Measurements from ENCODE around the gene ASIC3.

Gene ASIC3

GRCh38 chr7:151017953-151018420, 30.3 kb upstream of the ASIC3 start:
- DNase-seq (ENCODE audit: low spot score), result peak; percentile 86
- TF ChIP-seq CTCF (IDR thresholded peaks at IDR 0.05; ENCODE audit: extremely low read depth, insufficient read depth, missing control alignments), result peak; percentile 97
- in situ Hi-C loops (cut with MboI; ENCODE audit: low pct_unique_long_range_greater_than_20kb, low sequenced_read_pairs, unreplicated experiment), result no loop called here

DNA sequence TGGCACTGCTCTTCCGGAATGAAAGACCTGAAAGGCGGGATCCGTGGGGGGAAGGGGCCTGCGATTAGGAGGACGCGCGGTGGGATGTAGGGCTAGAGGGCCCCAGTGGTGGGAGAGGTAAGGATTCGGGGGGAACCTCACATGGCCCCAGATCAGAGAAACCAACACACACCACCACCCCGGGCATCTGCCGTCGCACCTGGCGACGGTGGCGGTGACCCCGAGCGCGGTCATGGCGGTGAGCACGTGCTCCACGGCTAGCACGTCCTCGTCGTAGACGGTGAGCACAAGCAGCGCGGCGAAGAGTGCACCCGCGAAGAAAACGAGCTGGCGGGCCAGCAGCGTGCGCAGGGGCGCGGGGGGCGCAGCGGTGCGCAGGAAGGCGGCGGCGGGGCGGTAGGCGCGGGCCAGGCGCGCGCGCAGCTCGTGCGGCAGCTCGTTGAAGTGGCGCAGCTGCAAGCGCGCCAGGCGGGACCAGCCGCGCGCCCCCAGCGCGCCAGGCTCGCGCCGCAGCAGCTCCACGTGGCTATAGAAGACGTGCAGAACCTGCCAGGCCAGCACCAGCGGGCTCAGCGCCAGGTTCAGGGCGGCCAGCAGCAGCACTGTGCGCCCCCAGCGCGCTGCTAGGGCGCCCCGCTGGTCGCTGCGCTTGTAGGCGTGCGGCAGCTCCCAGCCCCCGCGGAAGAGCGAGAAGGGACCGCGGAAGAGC, 29.8 kb upstream of the ASIC3 start:
- no peak for TF ChIP-seq CTCF (IDR thresholded peaks at IDR 0.05; ENCODE audit: extremely low read depth, insufficient read depth, missing control alignments)
- DNase-seq (ENCODE audit: low spot score), result no peak
- in situ Hi-C loops (cut with MboI; ENCODE audit: low pct_unique_long_range_greater_than_20kb, low sequenced_read_pairs, unreplicated experiment), result no loop called here

DNA sequence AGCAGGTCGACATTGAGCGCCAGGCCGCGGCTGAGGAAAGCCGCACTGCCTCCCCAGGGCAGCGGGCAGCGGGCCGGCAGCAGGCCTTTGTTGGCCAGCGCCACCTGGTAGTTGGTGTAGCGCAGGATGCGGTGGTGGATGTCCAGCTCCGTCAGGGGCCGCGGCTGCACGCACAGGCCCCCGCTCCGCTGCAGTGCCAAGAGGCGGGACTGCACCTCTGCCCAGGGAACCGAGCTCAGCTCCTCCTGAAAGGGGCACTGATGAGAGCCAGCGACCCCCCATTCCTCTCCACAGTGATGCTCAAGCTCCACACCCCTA, 29.2 kb upstream of the ASIC3 start:
- TF ChIP-seq CTCF (IDR thresholded peaks at IDR 0.05; ENCODE audit: extremely low read depth, insufficient read depth, missing control alignments), result no peak
- in situ Hi-C loops (cut with MboI; ENCODE audit: low pct_unique_long_range_greater_than_20kb, low sequenced_read_pairs, unreplicated experiment), result no loop called here
- DNase-seq (ENCODE audit: low spot score), result no peak

DNA sequence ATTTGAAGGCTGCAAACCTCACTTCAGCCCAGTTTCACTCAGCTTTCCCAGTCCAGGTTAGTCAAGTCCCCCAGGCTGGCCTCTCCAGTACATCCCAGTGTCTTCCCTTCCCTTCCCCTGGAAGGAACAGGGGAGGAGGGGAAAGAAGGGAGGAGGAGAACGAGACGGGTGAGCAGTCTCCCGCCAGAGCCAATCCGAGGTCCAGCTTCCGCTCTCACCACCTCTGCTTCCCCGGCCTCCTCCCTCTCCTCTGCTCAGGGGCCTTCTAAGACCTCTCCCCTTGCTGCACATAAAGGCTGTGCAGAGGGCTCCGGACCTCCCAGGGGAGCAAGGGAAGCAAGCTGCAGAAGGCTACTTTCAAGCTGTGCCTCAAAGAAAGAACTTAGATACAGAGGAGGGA, 28.1 kb upstream of the ASIC3 start:
- in situ Hi-C loops (cut with MboI; ENCODE audit: low pct_unique_long_range_greater_than_20kb, low sequenced_read_pairs, unreplicated experiment), result no loop called here
- DNase-seq (ENCODE audit: low spot score), result no peak
- no peak for TF ChIP-seq CTCF (IDR thresholded peaks at IDR 0.05; ENCODE audit: extremely low read depth, insufficient read depth, missing control alignments)

GRCh38 chr7:151023232-151023631, 25.1 kb upstream of the ASIC3 start:
- no peak for TF ChIP-seq CTCF (IDR thresholded peaks at IDR 0.05; ENCODE audit: extremely low read depth, insufficient read depth, missing control alignments)
- DNase-seq (ENCODE audit: low spot score), result no peak
- in situ Hi-C loops (cut with MboI; ENCODE audit: low pct_unique_long_range_greater_than_20kb, low sequenced_read_pairs, unreplicated experiment), result no loop called here

DNA sequence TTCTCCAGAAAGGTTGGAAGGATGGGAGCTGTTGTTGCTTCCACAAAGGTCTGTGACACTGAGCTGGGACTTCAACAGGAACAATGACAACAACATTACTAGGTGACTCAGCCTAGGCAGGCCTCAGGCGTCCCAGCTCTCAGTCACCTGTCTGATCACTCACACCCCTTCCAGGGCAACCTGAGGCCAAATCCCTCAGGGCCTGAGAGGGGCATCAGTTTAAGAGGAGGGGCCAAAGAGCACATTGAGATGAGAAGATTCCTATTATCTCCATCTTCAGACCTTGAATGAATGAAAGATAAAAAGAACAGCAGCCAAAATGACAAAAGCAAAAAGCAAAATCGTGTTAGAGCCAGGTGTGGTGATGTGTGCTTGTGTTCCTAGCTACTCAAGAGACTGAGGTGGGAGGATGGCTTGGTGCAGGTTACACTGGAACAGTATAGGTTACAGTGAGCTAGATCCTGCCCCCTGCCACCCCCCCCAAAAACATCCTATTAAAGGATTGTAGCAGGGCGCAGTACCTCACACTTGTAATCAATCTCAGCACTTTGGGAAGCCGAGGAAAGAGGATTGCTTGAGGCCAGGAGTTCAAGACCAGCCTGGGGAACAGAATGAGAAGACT, 23.8 kb upstream of the ASIC3 start, which contains the start of gene ATG9B:
Gene ATG9B (minus strand): TSS at position 60 of the 622 bp plus-strand sequence. CDS start 71 bp downstream, outside the sequence.
- in situ Hi-C loops (cut with MboI; ENCODE audit: low pct_unique_long_range_greater_than_20kb, low sequenced_read_pairs, unreplicated experiment), result no loop called here
- no peak for DNase-seq (ENCODE audit: low spot score)
- no peak for TF ChIP-seq CTCF (IDR thresholded peaks at IDR 0.05; ENCODE audit: extremely low read depth, insufficient read depth, missing control alignments)

Data from GM13977 (cell line).